ENCODE measurements around the gene GSE1.

DNA sequence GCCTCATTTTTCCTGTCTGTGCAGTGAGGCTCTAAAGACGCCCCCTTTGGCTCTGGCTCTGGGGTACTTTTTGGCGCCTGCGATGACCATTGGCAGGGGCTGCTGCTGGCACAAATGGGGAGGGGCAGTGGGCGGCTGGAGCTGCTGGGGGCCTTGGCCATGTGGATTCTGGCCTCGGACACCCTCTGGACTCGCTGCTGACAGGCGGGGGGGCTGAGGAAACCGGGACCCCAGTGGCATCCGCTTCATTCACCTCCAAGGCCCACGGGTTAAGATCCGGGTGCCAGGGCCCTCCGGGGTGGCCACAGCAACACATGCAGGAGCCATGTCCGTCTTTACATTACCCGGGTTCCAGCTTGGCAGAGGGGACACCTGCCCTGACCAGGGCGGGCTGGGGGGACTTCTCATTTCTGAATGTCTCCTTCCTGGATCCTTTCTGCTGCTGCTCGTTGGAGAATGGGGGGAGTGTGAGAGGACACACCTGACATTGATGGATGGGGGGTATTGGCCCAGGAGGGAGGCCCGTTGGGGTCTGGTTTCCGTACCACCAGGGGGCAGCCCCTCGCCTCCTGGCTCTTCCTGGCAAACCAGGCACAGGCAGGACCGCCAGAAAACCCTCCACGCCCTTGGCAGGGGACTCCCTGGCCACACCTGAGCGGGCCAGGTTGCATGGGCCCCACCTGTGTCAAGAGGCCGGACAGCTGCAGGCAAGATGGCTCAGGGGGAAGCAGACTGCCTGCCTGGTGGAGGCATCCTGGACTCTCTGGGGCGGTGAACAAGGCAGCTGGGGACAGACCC, 21.8 kb downstream of the GSE1 start:
- TF ChIP-seq, protein P1, sequence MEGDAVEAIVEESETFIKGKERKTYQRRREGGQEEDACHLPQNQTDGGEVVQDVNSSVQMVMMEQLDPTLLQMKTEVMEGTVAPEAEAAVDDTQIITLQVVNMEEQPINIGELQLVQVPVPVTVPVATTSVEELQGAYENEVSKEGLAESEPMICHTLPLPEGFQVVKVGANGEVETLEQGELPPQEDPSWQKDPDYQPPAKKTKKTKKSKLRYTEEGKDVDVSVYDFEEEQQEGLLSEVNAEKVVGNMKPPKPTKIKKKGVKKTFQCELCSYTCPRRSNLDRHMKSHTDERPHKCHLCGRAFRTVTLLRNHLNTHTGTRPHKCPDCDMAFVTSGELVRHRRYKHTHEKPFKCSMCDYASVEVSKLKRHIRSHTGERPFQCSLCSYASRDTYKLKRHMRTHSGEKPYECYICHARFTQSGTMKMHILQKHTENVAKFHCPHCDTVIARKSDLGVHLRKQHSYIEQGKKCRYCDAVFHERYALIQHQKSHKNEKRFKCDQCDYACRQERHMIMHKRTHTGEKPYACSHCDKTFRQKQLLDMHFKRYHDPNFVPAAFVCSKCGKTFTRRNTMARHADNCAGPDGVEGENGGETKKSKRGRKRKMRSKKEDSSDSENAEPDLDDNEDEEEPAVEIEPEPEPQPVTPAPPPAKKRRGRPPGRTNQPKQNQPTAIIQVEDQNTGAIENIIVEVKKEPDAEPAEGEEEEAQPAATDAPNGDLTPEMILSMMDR (IDR thresholded peaks at IDR 0.05) = no peak
- no peak for TF ChIP-seq POLR2A (IDR thresholded peaks at IDR 0.05)

Data from testis (tissue), 2 donors.